ENCODE measurements around the gene TSPEAR.

DNA sequence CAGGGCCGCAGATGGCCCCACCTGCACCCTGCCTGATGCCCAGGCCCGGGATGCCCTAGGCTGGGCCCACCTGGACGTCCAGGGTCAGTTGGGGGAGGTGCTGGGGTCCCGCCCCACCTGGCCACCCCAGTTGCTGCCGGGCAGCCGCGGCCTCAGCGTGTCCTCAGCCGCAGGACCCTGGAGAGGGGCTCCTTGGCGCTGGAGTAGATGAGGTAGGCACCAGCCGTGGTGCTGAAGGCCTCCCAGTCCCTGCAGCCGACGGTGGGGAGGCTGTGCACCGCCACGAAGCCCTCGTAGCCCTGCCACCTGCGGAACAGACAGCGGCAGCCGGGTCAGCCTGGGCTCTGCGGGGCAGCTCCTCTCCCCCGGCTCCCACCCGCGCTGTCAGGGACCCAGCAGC, 211.7 kb downstream of the TSPEAR start:
- TF ChIP-seq, protein P1, sequence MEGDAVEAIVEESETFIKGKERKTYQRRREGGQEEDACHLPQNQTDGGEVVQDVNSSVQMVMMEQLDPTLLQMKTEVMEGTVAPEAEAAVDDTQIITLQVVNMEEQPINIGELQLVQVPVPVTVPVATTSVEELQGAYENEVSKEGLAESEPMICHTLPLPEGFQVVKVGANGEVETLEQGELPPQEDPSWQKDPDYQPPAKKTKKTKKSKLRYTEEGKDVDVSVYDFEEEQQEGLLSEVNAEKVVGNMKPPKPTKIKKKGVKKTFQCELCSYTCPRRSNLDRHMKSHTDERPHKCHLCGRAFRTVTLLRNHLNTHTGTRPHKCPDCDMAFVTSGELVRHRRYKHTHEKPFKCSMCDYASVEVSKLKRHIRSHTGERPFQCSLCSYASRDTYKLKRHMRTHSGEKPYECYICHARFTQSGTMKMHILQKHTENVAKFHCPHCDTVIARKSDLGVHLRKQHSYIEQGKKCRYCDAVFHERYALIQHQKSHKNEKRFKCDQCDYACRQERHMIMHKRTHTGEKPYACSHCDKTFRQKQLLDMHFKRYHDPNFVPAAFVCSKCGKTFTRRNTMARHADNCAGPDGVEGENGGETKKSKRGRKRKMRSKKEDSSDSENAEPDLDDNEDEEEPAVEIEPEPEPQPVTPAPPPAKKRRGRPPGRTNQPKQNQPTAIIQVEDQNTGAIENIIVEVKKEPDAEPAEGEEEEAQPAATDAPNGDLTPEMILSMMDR (IDR thresholded peaks at IDR 0.05), result no peak
- no peak for TF ChIP-seq POLR2A (IDR thresholded peaks at IDR 0.05)

All from testis (tissue), 2 donors.